ENCODE results near the gene SLC25A22.

The SLC25A22 gene

DNA sequence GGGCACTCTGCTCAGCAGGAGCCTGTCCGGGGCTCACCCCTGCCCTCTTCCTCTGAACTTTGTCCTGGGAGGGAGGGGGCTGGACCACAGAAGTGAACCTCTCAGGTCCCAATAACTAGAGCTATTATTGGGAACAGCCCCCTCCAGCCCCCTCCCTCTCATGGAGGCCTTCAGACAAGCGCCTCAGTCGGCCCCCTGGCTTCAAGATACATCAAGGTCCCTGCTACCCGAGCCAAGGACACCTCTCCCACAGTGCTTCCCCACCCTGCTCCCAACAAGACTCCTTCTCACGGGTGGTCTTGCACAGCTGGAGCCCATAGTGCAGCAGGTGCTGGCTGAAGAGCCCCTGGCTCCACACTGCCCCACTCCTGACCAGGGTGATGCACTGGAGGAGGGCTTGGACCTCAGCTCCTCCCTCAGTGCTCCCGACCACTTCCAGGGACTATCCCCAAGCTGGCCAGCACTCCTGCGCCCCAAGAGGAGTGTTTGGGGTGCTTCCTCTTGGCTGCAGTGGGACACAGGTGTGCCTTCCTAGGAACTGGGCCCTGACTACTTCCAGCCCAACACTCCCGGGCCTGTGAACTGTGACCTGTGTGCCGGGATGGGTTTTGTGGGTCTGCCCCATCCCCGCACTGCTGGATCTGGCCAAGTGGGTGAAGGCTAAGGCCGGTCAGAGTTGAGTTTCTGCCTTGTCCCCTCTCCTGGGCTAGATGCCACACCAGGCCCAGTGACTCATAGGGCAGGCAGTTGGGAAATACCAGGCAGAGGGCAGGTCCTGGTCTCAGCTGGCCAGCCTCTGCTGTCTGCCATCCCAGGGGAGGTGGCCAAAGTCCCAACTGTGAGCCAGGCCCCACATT is 22.8 kb upstream of the SLC25A22 start:
- no peak for DNase-seq

DNA sequence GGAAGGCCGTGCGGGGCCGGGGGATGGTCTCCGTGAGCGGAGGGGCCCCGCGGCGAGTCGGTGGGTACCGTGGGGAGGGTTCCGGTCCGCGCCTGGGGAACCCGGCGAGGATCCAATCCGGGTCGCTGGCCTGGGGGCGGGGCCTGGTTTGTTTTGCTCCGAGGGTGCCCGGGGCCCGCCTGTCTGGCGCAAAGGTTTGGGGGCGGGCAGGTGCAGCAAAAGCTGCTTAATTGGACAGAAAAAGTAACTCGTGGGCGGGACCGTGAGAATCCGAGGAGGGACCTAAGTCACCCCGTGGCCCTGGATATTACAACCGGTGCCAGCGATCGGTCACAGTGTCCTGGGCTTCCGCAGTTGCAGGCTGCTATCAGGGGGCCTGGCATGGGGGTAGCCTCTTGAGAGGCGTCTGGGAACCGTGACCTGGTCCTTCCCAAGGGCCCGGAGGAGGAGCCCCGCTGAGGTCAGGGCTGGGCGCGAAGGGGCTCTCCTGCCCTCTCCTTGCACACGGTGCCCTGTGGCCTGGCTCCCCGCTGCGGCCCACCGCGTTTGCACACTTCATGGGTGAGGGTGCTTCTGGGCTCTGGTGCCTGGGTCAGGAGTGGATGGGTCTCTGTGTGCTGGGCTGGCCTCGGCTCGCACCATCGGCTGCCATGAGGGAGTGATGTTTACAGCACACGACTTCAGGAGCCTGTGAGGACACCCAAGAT is 22.0 kb upstream of the SLC25A22 start:
- DNase-seq, result peak; percentile 94

DNA sequence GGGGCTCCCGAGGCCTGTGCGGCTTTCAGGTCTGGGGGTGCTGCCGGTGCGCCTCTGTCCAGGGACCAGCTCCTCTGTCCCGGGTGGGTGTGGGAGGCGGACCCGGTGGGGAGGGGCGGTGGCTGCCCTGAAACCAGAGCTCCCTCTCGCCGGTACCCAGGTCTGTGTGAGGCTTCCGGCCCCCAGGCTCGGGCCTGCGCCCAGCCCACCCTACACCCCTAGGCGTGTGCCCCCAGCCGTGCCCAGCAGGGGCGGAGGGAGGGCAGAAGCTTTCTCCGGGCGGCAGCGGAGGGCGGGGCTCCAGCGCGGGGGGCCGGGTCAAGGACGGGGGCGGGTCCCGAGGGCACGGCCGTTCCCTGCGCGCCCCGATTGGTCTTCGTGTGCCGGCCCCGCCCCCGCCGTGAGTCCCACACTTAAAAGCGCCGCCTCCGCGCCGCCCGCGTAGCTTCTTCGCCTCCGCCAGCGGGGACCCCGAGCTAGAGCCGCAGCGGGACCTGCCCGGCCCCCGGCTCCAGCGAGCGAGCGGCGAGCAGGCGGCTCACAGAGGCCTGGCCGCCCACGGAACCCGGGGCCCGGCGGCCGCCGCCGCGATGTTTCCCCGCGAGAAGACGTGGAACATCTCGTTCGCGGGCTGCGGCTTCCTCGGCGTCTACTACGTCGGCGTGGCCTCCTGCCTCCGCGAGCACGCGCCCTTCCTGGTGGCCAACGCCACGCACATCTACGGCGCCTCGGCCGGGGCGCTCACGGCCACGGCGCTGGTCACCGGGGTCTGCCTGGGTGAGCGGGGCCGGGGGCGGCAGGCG is 21.2 kb upstream of the SLC25A22 start:
- peak; percentile 88 for DNase-seq

DNA sequence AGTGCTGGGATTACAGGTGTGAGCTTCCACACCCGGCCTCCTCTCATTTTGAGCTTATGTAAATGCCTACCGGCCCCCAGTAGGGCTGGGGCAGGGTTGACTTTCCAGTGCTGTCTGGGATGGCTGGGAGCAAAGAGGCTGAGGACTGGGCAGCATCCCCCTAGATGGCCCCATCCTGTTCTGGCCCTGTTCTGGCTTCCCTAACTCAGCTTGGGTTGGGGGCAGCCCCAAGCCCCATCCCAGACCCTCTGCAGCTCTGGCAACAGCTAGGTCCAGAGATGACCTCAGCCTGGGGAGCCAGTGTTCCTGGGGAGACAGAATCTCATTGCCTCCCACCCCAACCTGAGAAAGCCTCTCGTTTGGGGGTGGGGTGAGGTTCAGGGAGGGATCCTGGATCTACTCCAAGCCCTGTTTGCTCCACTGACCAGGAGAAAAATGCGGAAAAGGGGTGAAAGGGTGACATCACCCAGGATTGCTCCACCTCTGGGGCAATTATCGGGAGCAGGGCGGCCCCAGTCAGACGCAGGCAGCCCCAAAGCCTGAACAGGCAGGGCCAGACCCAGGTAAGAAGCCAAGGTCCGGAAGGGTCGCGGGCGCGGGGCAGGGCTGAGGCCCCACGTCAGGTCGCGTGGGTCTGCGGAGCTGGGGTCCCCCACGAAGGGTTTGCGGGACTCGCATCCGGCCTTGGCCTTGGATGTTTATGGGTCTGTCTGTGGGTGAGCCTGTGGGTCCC is 20.5 kb upstream of the SLC25A22 start, which contains the start of gene PNPLA2:
TSS of gene PNPLA2 (plus strand) at position 519 of the 733 bp plus-strand sequence. CDS start 805 bp downstream, outside the sequence.
- DNase-seq, result no peak

DNA sequence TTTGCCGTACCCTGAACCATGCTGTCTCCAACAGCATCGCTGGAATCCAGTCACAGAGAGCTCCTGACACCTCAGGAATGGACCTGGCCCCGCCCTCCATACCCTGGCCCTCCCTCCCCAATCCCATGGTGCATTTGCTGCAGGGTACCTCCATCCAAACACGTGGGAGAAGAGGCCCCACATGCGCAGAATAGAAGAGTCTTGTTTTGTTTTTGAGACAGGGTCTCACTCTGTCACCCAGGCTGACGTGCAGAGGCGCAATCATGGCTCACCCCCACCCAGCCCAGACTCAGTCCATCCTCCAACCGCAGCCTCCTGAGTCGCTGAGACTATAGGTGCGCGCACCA is 18.3 kb upstream of the SLC25A22 start:
- DNase-seq, result no peak

DNA sequence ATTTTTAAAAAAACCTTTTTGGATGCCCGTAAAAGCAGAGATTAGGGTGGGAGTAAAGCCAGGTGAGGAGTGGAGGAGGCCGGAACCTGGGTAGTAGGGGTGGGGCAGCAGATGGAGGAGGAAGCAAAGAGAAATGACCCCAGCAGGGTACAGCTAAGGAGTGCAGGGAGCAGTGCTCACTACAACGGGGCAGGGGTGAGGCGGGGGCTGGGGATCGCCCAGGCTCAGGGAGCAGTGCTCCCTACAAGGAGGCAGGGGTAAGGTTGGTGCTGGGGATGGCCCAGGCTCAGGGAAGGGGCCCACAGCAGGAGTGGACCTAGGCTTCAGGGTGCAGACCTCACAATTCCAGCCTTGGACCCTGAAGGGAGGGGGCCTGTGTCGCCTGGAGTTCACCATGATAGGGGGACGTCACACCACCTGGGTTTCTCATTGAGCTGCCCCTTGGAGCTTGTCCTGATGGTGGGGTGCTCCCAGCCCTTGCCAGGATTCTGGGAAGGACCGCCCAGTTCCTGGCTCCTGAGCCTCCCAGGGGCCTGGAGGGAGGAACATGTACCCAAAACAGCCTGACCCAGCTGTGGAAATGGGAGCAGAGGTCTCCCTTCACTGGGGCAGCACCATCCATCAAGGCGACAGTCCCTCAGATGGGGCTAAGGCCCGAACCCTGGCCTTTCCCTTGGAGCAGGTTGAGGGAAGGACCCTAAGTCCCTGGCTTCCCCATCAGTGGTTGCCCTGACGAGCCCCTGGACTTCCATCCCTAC is 17.8 kb upstream of the SLC25A22 start:
- DNase-seq, result no peak

DNA sequence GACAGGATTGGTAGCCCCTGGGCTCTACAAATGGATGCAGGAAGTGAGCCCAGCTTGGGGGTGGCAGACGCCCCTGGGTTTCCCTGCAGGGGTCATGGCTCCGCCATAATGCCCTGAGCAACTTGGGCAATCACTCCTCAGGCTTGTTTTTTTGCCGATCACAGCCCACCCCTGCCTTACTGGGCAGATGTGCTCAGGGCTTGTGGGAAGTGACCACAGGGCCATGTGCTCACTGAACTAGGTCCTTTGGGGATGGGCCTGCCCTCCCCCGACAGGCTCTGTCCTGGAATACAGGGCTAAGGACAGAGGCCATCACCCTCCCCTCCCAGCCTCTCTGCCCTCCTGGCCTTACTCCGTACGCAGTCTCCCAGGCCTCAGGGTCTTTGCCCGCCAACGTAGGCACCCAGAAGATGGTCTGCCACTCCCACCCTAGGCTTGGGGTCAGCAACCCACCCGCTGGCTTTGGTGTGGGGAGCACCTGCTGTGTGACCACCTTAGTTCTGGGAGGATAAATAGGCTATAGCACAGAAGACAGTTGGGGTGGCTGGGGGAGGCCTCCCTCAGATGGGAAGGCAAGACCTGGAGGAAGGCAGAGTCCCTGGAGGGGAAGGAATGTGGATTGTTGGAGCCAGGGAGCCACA is 15.5 kb upstream of the SLC25A22 start:
- no peak for DNase-seq

DNA sequence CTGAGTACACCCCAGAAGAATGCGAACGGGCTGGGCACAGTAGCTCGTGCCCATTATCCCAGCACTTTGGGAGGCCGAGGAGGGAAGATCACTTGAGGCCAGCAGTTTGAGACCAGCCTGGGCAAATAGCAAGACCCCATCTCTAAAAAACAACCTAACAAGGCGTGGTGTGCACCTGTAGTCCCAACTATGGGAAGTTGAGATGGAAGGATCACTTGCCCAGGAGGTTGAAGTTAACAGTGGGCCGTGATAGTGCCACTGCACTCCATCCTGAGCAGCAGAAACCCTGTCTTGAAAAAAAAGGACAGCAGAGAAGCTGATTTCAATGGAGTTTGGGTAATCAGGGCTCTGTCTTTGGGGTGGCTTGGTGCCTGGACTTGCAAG is 15.0 kb upstream of the SLC25A22 start:
- no peak for DNase-seq

DNA sequence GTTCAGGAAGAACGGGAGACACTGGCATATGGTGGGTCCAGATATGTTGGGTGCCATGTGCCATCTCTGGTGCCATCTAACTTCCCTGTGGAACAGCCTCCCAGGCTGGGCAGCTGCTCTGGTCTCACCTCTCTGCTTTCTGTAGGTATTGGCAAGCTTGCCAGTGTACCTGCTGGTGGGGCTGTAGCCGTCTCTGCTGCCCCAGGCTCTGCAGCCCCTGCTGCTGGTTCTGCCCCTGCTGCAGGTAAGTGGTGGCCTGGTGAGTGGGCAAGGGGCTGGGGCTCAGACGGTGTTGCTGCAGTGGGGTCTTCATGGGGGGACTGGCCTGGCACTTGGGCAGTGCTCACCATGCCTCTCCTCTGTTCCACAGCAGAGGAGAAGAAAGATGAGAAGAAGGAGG is 14.3 kb upstream of the SLC25A22 start:
- DNase-seq, result no peak

DNA sequence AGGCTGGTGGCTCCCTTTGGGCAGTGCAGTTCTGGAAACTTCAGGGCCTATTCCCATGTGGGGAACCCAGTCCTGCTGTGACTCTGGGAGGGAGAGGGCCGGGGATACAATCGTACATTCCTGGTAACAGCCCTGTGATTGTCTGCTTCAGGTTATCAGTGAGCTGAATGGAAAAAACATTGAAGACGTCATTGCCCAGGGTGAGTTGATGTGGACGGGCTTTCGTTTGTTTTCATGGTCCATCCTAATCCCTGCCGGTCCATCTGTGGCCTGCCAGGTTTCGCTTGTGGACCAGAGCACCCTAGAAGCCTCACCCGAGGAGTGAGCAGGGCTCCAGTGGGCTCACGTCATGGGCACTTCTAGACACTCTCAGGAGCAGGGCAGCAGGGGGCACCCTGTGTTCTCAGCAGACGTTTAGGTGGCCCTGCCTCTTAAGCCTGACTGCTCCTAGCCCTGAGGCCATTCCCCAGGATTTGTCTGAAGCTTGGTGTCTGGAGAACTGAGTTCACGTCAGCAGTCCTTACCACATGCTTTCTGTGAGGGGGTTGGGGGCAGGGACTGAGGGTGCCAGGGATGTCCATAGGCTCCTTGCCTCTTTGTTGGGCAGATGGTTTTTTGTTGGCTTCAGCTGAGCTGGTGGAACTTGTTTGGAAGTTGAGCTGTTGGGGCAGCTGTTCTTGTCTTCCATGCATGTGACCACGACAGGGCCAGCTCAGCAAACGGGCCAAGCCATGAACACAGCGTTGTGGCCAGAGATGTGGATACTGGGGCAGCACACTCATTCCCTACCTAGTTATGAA is 13.6 kb upstream of the SLC25A22 start:
- DNase-seq, result no peak

DNA sequence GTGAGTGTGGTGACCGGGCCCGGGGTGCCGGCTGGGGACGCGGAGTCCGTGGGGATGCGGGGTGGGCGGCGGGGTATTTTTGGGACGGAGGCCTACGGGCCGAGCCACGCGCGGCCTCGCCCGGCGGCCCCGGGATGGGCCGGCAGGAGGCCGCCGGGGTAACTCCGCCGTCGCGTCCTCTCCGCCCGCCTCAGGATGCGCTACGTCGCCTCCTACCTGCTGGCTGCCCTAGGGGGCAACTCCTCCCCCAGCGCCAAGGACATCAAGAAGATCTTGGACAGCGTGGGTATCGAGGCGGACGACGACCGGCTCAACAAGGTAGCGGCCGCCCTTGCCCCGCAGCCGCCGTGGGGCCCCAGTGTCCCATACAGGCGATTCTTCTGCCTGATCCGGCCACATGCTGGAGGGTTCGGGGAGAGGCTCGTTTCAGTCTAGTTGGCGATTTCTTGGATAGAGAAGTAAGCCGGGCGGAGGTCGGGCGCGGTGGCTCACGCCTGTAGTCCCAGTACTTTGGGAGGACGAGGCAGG is 12.0 kb upstream of the SLC25A22 start:
- DNase-seq, result no peak

DNA sequence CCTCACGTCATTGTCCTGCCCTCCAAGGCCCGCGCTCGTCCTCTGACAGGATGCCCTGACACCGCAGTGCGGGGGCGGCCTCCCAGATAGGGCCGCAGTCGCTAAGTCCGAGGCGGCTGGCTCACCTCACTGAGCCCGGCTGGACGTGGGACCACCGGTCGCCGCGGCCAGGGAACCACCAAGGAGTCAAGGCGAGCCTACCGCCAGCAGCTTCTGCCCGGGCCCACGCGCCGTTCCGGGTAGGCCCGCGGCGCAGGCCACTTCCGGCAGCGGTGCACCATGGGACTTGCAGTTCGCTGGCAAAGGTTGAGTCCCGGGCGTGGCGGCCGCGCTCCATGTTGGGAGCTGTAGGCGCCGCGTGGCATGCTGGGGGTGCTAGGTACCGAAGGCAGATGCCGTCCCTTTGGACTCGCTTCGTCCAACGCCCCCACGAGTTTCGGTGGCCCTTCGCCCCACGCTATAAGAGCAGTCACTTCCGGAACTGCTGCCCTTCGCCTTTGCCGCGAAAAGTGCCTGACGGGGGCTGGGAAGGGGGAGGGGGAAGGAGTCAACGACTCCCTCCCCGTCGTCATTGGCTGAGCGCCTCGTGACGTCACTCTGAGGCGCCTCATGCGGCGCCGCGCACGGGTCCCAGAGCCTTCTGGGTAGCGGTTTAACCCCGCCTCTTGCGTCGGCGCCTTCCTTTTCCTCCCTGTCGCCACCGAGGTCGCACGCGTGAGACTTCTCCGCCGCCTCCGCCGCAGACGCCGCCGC is 11.4 kb upstream of the SLC25A22 start, which contains the start of gene RPLP2:
TSS of gene RPLP2 (plus strand) at position 681 of the 753 bp plus-strand sequence. CDS start 268 bp downstream, outside the sequence.
- peak; percentile 98 for DNase-seq

DNA sequence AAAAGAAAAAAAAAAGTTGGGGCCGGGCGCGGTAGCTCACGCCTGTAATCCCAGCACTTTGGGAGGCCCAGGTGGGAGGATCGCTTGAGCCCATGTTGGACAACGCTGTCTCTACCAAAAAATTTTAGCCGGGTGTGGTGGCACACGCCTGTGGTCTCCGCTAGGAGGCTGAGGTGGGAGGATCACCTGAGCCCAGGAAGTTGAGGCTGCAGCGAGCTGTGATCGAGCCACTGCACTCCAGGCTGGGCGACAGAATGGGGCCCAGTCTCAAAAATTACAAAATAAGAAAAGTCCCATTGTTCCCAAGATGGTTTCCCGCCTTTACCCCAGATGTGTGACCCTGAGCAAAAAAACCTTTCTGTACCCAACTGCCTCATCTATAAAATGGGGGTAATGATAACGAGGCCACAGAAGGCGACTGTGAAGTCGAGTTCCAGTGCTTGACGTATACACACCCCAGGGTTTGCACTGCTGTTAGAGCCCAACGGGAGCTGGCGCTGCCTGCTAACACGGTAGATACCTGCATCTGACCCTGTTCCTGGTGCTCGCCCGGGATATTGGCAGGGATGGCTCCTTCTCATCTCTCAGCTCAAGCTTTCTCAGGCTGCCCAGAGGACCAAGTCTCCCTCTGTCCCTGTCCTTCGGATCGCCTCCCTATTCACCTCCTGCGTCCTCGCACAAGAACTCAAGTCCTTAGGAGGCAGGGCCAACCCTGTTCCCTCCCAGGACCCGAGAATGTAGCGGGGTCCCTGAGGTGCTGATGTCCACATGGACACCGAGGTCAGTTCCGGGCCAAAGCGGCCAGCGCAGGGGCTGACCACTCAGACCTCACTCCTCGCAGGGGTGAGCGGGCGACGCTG is 10.6 kb upstream of the SLC25A22 start:
- peak; percentile 56 for DNase-seq

DNA sequence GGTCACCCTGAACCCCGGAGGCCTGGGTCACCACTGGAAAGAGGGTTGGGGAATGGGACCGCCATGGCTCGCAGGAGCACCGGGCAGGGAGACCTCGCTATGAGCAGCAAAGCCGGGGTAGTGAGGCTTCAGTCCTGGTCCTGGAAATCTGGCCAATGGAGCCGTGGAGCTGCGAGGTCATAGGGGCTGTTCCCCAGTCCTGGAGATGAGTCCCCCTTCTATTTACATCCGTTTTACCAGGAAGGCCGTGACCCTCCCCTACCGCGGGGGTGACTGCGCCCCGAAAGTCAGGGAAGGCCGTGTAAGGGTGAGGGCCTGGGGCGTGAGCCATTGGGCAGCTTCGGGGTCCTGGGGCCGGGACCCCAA is 6.5 kb upstream of the SLC25A22 start:
- DNase-seq, result no peak

DNA sequence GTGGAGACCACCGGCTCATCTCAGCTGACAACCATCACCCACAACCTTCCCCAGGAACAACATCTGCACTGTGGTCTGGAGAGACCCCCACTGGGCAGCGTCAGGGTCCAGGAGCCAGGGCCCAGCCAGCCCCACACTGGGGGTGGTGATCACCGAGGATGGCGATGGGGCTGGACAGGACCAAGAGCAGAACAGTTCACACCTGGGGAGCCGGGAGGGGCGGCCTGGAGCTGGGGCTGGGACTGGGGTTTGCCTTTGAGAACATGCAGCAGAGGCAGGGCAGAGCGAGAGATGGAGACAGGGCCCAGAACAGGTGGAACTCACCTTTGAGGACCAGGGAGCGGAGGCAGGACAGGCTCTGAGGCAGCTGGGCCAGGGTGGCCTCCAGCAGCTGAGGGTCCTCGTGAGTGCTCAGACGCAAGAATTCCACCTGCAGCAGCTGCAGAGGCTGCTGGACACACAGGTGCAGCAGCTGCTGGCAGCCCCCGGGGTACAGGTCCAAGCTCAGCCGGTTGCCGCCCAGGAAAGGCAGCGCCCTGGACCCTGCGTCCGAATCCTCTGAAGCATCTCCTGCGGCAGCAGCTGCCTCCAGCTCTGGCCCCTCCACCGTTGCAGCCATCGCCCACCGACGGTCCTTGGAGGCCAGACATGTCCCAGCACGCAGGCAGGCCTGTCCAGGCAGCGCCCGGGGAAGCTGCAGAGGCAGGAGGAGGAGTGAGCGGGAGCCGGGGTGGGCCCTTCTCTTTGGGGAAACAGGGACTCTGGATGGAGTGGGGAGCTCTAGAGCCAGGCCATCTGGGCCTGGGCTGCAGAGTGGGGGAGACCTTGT is 5.9 kb upstream of the SLC25A22 start:
- DNase-seq, result no peak

DNA sequence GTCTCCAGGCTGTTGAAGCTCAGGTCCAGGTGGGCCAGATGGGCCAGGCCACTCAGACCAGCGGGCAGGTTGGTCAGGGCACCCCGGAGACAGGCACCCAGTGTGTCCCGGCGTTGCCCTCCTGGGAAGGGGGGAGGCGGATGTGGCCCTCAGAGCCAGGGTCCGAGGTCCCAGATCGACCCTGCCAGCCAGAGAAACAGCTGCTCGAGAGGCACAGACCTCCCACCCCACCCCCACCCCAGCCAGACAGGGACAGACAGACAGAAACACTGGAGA is 5.3 kb upstream of the SLC25A22 start:
- DNase-seq, result no peak

DNA sequence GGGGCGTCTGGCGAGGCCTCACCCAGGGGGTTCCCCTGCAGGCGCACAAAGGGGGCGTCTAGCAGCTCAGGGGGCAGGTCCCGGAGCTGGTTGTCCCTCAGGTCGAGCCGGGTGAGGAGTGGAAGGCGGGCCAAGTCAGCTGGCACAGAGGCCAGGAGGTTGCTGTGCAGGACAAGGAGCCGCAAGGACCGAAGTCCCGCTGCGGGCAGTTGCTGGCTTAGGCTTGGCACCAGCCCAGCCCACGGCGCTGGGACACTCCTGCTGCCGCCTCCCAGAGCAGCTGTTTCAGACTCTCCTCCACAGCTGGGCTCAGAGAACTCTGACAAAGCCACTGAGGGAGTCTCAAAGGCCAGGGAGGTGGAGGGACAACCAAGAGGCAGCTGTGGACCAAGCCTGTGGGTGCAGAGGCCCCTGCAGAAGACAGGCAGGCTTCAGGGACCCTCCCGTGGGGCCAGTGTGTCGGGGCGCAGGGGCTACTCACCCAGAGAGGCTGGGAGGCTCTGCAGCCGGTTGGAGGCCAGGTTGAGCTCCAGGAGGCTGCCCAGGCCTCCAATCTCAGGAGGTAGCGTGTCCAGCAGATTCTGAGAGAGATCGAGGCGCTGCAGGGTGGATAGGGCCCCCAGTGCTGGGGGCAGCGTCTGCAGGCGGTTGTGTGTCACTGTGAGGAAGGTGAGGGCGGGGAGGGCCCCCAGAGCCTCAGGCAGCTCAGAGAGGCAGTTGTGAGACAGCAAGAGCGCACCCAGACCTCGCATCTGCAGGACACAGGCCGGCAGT is 4.8 kb upstream of the SLC25A22 start:
- no peak for DNase-seq

All from activated naive CD4-positive, alpha-beta T cell treated with Interleukin-2 at 50 U/mL for 16 hours (primary cell).